ENCODE measurements around the gene PYGB.

Gene PYGB

GRCh38 chr20:25283221-25283951, 35.5 kb downstream of the PYGB start:
- no peak for DNase-seq

- no peak for DNase-seq
Measured at GRCh38 chr20:25284131-25284601, 36.3 kb downstream of the PYGB start.

GRCh38 chr20:25285091-25285647, 37.3 kb downstream of the PYGB start:
- DNase-seq, result no peak

- DNase-seq, result no peak
Measured at GRCh38 chr20:25285856-25286798, 38.2 kb downstream of the PYGB start.

- no peak for DNase-seq
Measured at GRCh38 chr20:25286917-25287316, 39.0 kb downstream of the PYGB start.

- DNase-seq, result no peak
Measured at GRCh38 chr20:25287631-25288290, 39.9 kb downstream of the PYGB start.

- DNase-seq, result no peak
Measured at GRCh38 chr20:25288291-25289181, 40.7 kb downstream of the PYGB start.

GRCh38 chr20:25289886-25290597, 42.2 kb downstream of the PYGB start:
- DNase-seq, result no peak

- no peak for DNase-seq
Measured at GRCh38 chr20:25290646-25291431, 43.0 kb downstream of the PYGB start.

- no peak for DNase-seq
Measured at GRCh38 chr20:25291432-25292133, 43.7 kb downstream of the PYGB start.

- no peak for DNase-seq
Measured at GRCh38 chr20:25292176-25292891, 44.4 kb downstream of the PYGB start.

- DNase-seq, result no peak
Measured at GRCh38 chr20:25293507-25293906, 45.6 kb downstream of the PYGB start.

- DNase-seq, result no peak
Measured at GRCh38 chr20:25293910-25294458, 46.1 kb downstream of the PYGB start.

GRCh38 chr20:25294459-25295385, 46.8 kb downstream of the PYGB start:
- DNase-seq, result peak; percentile 64

GRCh38 chr20:25295386-25296093, 47.7 kb downstream of the PYGB start:
- no peak for DNase-seq

Data from activated CD4-positive, alpha-beta T cell treated with anti-CD3 and anti-CD28 coated beads, Interleukin-10, Interleukin-2, amounts not matched to agents 100 ng/mL and 50 ng/mL, durations not matched to agents 16 hours and 8 hours (primary cell).